Measurements from ENCODE around the gene AKR1B15.
"Not testable (repeated sequence)": the region's sequence is repeated elsewhere in the genome, so short reads cannot be mapped to it uniquely, and the experiment has no call there.

AKR1B15 gene

DNA sequence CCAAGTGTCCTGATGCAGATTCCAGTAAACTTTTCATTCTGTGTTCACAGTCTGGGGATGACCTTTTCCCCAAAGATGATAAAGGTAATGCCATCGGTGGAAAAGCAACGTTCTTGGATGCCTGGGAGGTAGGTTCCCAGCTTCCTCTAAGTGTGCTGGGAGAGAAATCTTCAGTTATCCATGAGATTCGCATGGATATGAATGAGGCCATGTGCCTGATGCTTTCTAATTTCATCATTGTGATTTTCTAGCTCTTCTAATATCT lies 16.0 kb upstream of the AKR1B15 start:
- no peak for DNase-seq (ENCODE audit: low spot score)

DNA sequence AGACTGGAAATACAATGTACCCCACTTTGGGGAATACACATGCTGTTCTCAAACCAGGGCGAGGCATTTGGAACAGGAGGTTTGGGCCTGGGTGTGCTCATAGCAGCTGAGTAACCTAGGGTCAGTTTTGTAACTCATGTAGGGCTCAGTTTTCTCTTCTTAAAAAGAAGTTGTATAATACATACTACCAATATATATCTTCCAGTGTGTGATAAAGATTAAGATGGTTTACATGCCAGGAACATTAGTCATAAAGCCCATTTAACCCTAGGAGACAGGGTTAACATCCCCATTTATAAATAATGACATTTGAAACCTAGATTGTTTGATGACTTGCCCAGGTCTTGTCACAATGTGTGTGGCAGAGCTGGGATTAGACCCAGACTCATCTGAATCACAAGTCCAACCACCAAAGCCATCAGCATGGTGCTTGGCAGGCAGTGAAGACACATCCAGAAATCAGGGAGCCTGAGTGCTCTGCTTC lies 15.6 kb upstream of the AKR1B15 start:
- no peak for DNase-seq (ENCODE audit: low spot score)

DNA sequence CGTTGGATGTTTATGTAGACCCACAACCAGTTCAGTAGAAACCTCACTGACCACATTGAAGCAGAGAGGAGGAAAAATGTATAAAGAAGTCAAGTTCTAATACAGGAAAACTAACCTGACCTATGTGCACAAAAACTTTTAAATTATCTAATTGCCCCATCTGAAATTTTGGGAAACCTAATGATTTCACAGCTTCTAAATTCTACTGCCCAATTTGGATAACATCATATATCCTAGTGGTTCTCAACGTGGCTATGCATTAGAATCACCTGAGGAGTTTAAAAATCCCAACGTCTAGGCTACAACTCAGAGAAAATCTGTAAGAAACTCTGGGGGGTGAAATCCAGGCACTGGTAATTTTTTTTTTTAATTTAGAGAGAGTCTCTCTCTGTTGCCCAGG lies 14.3 kb upstream of the AKR1B15 start:
- no peak for DNase-seq (ENCODE audit: low spot score)

DNA sequence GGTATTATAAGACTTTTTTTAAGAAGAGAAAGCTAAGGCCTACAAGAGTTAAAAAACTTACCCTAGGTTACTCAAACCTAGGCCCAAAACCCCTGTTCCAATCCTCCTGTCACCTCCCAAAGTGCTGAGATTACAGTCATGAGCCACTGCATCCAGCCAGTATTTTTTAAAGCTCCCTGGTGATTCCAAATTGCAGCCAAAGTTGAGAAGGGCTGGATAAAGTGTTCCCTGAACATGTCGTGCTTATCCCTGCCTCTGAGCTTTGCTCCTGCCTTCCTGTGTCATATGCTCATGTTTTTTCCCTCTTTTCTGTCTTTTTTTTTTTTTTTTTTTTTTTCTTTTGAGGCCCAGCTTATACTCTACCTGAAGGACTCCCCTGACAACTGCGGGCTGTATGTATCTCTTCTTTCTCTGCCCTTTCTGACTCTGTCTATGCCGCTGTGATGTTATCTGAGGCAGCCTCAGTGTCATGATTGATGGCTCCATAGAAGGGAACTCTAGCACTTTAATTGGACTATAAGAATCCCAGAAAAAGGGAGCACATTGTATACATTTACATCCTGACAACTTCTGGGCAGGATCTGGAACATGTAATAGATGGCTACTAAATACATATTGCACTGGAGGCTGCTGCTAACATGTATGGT lies 13.5 kb upstream of the AKR1B15 start:
- no peak for DNase-seq (ENCODE audit: low spot score)

DNA sequence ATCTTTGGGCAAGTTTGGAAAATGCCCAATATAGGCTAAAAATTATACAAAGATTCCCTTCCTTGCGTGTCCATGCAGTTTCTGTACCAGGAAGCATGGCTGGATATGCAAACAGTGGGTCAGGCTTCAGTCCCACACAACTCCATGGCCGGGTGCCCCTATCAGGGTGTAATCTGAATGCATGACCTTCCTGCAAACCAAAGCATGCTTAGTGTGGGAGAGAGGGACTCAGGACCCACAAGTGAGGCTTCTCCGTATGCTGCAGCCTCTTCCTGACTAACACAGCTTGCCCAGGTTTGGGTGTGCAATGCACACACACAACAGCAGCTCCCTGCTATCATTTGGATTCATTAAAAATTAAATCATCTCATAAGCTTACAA lies 13.0 kb upstream of the AKR1B15 start:
- no peak for DNase-seq (ENCODE audit: low spot score)

DNA sequence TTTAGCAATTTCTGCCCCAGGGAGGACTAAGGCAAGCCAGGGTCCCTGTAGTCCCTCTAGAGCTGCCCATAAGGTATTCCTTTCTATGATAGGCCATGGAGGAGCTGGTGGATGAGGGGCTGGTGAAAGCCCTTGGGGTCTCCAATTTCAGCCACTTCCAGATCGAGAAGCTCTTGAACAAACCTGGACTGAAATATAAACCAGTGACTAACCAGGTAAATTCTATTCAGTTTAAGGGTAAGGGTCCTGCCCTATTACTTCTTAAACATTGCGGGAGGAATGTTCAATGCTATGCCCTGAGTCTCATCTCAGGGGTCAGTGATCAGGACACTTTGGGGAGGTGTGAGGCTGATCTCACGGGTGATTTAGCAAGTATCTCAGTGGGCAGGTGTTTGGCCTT lies 12.4 kb upstream of the AKR1B15 start:
- not testable (repeated sequence) for DNase-seq (ENCODE audit: low spot score)

DNA sequence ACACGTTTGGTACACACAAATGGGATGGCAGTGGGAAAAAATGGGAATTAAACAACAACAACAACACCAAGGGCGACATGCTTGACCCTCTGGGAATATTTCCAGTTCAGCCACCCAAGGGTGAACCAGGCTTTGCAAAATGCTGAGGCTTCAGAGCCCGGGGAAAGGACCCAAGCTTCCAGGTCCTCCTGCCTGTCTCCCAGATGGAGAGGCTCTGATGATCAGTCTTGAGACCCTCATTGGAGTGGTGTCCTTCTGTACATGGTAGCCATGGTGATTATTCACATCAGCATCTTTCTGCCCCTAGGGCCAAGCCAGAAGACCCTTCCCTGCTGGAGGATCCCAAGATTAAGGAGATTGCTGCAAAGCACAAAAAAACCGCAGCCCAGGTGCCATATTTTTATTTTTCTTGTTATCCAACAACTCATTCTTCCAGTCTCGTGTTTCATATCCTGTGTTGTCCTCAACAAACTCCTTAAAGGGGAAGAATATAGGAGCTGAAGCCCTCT lies 11.6 kb upstream of the AKR1B15 start:
- DNase-seq (ENCODE audit: low spot score): not testable (repeated sequence)

DNA sequence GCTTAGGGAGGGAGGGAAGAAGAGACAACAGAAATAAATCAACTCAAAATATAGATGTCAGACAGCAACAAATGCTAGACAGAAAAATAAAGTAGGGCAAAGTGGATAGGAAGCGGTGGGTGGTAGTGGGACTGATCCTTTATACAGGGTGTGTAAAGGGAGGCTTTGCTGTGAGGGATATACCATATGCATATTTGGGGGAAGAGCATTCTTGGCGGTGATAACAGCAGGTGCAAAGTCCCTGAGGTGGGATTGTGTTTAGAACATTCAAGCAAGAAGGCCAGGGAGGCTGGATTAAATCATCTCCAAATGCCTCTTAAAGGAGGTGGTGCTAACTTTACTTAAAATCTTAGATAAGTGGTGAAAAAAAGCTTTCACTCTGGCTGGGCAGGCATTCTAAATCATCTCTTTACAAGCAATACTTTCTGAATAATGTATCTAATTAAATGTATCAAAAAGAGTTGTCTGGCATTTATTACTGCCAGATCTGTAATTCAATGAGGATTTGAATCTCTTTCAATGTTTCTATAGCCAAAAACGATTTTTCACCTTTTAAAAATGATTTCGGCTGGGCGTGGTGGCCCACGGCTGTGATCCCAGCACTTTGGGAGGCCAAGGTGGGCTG lies 9.4 kb upstream of the AKR1B15 start:
- no peak for DNase-seq (ENCODE audit: low spot score)

DNA sequence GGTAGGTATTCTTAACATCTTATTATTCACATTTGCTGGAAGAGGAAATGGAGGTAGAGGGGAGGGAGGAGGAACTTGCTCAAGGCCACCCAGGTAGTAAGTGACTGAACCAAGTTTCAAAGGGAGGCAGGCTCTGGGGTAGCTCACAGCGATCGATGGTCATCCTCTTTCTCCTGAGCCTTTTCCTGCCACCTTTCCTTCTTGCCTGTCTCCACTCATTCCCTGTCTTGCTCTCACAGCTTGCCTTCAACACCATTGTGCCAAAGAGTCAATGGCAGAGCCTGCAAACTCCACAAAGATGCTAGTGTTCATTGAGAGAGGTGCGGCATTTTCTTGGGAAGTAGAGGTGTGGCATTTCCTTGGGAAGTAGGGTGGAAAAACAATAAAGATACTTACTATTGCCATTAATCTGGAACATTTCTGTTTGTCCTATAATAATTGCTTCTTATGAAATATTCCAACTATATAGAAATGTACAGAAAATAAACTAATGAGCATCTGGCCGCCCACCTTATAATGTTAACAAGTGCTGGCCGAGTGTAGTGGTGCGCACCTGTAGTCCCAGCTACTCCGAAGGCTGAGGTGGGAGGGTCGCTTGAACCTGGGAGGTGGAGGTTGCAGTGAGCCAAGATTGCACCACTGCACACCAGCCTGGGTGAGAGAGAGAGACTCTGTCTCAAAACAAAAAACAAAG lies 7.3 kb upstream of the AKR1B15 start:
- not testable (repeated sequence) for DNase-seq (ENCODE audit: low spot score)

DNA sequence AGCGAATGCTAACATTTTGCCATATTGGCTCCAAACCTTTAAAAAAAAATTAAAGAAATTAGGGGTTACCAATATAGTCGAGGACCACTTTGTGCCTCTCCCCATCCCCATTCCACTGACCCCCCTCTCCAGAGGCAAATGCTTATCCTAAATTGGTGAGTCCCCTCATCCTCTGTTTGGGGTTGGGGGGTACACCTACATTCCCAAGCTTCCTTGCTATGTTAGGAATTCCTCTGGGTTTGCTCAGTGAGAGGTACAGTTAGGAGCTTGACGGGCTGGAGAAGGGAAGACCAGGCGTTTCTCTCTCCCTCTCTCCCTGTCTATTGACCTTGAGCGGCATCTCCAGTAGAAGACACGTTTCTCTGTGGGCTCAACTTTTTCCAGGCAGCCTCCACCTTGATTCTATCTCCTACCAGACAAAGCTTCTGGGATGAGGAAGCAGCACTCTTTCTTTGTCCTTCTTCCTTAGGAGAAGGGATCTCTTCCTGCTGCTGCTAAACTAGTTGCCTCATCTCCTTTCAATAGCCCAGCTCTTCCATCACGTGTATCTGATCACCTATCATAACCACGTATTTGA lies 6.6 kb upstream of the AKR1B15 start:
- DNase-seq (ENCODE audit: low spot score): no peak

DNA sequence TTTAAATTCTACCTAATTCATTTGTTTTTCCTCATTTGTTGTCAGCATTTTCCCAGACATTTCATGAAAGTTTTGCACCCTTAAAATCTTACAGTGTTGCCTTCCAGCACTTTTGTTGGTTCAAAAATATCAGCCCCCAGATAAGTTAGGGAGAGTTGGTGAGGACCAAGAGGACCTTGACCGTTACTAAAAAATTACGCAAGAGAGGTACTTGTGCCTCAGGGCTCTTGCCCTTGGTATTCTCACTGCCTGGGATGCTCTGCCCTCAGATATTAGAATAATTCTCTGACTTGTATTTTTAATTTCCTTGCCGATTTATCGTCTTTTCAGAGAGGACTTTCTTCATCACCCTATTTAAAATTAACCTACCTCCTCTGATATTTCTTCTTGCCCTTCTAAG lies 3.5 kb upstream of the AKR1B15 start:
- DNase-seq (ENCODE audit: low spot score): no peak

DNA sequence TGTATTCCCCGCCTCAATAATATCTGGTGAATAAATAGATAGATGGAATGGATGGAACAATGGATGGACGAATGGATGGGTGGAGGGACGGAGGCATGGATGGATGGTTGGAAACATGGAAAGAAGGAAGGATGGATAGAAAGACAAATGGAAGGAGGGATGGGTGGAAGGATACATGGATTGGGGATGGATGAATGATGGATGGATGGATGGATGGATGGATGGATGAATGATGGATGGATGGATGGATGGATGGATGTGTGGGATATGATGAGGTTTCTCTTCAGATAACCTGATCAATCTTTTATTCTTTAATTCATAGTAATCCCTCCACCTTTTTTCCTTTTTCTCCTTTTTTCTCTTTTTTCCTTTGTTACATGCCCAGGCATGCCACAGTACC lies 3.0 kb upstream of the AKR1B15 start:
- DNase-seq (ENCODE audit: low spot score): no peak

DNA sequence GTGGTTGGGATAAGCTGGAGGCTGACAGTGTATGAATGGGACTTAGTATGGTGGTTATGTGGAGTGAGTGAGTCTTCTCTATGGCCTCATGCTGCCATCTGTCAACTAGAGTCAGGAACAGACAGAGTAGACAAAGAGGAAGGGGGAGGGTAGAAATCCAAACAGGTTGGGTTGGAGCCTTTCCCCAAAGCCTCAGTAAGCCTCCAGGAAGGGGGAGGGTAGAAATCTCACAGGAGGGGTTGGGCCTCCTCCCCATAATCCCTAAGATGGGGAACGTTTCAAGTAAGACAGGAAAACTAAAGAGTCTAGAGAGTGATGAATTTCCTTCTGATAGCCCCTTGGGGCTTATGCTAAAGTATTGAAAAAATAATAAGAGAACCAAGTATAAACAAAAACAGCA lies 2.0 kb upstream of the AKR1B15 start:
- no peak for DNase-seq (ENCODE audit: low spot score)

DNA sequence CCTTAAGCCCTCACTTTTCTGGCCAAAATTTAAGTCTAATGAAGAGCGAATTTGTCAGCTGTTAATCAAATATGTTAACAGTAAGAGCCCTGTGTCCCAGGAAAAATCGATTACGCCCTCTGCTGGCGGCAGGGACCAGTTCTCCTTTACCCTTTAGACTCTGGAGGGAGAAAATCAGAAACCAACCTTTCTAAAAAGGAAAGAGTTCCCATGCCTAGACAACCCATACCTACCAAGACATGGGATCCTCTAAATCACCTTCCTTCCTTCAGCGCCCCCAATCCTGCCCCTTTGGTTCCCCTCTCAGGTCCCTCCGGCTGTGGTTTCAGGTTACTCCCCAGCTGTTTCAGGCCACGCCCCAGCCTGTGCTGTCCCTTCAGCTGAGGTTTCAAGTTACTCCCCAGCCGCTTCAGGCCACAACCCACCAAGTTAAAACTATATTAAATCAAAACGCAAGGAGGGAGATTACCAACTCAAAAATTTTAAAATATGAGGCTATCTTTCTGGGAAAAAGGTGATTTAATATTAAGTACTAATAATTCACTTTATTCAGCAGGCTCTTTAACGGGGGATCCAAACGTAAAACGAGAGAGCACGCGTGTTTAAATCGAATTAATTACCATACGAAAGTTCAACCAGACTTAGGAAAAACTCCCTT lies 1.4 kb upstream of the AKR1B15 start:
- DNase-seq (ENCODE audit: low spot score): peak; percentile 58

DNA sequence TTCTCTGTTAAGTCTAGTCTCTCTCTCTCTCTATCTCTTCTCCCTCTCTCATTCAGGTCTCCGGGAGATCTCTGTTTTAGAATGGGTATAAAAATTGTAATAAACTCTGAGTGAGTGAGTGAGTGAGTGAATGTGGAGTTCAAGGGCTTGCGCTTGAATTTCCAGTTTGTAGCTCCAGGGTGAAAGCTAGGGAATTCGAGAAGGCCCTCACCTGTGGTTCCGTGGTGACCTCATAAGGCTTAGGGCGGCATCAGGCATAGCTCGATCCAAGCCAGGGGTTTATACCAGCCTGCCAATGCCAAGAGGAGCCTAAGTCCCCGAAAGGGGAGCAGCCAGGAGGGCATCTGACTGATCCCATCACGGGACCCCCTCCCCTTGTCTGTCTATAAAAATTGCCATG lies 456 bp downstream of the AKR1B15 start:
- DNase-seq (ENCODE audit: low spot score): no peak

DNA sequence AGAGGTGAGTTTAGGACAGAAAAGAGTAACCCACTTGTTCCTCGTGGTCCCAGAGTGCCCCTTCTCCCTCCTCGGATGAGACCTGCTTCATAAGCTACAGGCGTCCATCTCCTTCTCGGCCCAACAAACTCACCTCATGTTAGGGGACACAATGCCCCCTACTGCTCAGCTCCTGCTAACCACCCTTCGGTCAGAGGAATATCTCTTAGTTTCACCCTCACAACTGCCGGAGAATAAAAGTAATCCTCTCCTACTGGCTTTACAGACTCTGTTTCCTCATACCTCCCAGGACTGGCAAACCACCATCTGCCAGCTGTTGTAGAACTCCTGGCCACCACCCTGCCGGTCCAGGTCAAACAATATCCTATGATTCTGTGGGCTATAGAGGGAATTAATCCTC lies 3.2 kb downstream of the AKR1B15 start:
- no peak for DNase-seq (ENCODE audit: low spot score)

DNA sequence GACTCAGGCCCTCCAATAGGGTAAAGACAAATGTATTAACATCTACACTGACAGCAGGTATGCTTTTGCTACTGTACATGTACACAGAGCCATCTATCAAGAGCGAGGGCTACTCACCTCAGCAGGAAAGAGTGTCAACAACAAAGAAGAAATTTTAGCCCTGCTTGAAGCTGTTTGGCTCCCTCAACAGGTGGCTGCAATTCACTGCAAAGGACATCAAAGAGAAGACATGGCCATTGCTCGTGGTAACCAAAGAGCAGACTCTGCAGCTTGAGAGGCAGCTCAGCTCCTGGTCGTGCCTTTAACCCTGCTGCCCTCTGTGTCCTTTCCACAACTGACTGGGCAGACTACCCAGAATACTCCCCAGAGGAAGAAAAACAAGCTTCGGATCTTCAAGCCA lies 5.1 kb downstream of the AKR1B15 start:
- DNase-seq (ENCODE audit: low spot score): no peak

DNA sequence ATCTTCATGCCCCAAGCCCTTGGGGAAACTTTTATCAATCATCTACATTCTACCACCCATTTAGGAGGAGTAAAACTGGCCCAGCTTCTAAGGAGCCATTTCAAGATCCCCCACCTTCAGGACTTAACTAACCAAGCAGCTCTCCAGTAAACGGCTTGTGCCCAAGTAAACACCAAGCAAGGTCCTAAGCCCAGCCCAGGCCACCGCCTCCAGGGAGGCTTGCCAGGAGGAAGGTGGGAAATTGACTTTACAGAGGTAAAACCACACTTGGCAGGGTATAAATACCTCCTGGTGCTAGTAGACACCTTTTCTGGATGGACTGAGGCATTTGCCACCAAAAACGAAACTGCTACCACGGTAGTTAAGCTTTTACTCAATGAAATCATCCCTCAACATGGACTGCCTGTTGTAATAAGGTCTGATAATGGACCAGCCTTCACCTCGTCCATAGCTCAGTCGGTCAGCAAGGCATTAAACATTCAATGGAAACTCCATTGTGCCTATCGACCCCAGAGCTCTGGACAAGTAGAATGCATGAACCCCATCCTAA lies 5.6 kb downstream of the AKR1B15 start:
- DNase-seq (ENCODE audit: low spot score): no peak

DNA sequence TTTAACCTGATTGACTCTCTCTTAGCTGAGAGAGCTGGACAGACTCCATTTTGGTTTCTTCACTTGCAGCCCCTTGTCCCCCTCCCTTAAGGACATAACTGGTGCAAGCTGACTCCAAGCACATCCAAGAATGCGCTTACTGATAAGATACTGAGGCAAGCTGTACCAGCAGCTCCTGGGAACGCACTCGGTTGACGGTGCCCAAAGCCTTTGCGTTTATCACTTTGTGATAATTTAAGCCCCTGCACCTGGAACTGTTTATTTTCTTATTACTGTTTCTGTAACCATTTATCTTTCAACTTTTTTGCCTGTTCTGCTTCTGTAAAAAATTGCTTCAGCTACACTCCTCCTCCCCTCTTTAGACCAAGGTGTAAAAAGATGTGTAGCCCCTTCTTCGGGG lies 8.5 kb downstream of the AKR1B15 start:
- no peak for DNase-seq (ENCODE audit: low spot score)

DNA sequence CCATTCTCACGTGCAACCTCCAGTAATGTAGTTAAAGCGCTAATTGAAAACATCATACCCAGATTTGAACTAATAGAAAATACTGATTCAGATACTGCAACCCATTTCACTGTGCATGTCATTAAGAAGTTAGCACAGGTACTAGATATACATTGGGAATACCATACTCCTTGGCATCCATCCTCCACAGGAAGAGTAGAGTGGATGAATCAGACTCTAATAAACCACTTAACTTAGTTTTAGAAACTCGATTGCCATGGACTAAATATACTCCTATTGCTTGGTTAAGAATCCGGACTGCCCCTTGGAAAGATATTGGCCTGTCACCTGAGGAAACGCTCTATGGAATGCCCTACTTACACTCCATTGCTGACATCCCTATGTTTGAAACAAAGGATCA lies 9.5 kb downstream of the AKR1B15 start:
- DNase-seq (ENCODE audit: low spot score): no peak

DNA sequence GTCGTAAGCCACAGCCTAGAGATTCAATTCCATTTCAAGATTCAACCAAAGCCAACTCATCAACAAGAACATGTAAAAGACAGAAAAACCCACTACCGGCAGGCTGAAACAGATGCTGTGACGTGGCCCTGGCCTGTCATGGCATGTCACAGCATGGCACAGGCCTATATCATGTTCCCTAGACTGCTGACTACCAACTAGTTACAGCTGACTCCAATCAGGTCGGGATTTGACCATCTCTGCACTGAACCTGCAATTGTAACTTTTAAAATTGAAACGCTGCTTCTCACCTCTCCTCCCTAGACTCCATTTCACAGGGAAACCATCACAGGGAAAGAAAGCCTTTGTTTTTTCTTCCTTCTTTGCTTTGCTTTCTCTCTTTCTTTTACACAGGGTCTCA lies 12.7 kb downstream of the AKR1B15 start:
- not testable (repeated sequence) for DNase-seq (ENCODE audit: low spot score)

DNA sequence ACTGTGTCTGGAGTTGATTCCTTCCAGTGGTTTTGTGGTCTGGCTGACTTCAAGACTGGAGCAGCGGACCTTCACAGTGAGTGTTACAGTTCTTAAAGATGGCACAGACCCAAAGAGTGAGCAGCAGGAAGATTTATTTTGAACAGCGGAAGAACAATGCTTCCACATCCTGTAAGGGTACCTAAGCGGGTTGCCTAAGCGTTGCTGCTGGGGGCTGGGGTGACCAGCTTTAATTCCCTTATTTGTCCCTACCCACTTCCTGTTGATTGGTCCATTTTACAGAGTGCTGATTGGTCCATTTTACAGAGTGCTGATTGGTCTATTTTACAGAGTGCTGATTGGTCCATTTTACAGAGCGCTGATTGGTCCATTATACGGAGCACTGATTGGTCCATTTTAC lies 13.2 kb downstream of the AKR1B15 start:
- no peak for DNase-seq (ENCODE audit: low spot score)

DNA sequence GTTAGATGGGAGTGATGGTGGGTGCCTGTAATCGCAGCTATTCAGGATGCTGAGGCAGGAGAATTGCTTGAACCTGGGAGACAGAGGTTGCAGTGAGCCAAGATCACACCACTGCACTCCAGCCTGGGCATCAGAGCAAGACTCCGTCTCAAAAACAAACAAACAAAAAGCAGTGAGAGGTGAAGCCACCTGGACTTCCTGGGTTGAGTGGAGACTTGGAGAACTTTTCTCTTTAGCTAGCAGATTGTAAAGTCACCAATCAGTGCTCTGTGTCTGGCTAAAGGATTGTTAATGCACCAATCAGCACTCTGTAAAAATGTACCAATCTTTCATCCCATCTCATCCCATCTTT lies 14.5 kb downstream of the AKR1B15 start:
- DNase-seq (ENCODE audit: low spot score): not testable (repeated sequence)
